Epidermal melanocyte (primary cell): Measurements from ENCODE around the gene TMLHE.
"Not testable (repeated sequence)": the region's sequence is repeated elsewhere in the genome, so short reads cannot be mapped to it uniquely, and the experiment has no call there.

Experiments
- DNase-seq: peaks from one replicate; pipeline ENCODE4 v3.0.0; 2011; ENCODE audit warnings: low spot score; ENCODE audit not compliant: insufficient read length

TMLHE gene, protein sequence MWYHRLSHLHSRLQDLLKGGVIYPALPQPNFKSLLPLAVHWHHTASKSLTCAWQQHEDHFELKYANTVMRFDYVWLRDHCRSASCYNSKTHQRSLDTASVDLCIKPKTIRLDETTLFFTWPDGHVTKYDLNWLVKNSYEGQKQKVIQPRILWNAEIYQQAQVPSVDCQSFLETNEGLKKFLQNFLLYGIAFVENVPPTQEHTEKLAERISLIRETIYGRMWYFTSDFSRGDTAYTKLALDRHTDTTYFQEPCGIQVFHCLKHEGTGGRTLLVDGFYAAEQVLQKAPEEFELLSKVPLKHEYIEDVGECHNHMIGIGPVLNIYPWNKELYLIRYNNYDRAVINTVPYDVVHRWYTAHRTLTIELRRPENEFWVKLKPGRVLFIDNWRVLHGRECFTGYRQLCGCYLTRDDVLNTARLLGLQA

DNA sequence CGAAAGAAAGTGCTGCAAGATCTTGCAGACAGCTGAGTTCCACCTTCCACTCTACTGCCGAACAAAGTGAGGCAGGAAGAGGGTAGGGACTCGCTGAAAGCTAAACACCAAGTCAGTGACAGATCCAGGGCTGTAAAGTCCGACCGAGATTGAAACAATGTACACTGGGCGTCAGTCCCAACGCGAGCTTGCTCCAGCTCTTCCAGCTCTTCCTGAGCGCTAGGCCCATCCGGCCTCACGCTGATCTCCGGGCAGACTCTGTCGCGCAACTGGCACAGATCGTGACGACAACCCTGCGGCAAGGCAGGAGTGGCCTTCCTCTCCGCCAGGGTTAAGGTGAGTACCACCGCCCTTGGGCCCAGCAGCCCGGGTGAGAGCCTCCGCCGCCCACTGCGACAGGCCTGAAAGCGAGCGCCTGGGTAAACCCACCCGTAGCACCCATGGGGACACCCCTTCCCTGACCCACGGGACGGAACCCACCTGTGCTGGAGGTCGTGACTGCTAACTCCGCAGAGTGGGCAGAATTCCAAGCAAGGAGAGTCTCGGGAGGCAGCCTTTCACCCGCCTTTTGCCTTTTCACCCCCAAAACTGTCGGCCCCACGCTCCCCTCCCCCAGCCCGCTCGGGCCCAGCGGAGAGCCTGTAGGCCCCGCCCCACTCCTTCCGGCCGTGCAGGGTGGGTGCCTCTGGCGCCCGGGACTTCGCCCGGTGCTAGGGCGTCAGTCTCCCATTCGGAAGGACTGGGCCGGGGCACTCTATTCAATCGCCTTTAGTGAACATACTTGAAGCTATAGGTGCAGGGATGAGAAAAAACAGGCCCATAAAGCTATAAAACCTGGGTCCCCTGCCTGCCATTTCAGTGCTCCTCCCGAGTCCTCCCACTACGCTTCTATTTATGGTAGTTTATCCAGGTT lies at the start of gene TMLHE, which contains the start of gene SPRY3:
Gene TMLHE, minus strand, starts transcription at position 641 of the 913 bp plus-strand sequence. CDS start 67,676 bp downstream, outside the sequence.
Gene SPRY3, plus strand, starts transcription at position 275 of the 913 bp plus-strand sequence.
- DNase-seq: peak; percentile 17

DNA sequence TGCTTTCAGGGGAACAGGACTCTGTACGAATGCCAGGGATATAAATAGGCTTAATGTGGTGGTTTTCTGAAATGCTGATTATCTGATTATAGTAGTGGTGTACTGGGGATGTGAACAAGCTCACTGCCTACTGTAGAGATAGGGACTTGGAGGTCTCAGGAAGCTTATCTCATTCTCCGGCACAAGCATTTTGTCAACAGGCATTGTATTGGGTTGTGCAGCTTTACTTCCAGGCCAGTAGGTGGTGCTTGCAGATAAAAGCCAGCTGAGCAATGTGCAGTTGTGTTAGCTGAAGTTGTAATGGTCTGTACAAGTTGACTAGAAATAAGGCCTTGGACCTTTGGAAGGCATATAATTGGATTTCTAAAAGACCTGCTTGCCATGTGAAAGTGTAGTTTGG lies 49.5 kb upstream of the TMLHE start:
- no peak for DNase-seq

DNA sequence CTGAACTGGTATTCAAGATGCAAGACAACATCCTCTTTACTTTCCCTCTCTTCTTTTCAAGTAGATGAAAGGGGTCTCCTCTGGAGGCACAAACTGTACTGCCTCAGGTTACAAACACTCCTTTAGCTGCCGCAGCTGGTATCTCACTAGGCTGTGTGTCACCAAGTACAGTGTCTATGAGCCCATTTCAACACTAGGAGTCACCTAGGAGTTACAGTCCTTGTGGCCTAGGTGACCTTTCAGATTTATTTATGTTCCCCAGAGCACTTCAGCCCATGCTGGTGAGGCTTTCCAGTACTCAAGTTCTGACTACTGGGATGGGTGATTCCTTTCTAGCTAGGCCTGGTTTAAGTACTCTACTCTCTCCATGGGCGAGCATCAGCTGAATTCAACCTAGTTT lies 32.4 kb upstream of the TMLHE start:
- no peak for DNase-seq

DNA sequence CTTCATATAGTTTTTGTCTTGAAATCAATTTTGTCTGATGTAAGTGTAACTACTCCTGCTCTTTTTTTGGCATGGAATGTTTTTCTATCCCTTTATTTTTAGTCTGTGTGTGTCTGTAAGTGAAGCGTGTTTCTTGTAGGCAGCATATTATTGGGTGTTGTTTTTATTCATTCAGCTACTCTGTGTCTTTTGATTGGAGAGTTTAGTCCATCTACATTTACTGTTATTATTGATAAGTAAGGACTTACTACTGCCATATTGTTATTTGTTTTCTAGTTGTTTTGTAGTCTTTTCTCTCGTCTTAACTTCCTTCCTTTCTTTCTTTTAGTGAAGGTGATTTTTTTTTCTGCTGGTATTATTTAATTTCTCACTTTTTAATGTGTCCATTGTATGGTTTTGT lies 30.5 kb upstream of the TMLHE start:
- DNase-seq: no peak

DNA sequence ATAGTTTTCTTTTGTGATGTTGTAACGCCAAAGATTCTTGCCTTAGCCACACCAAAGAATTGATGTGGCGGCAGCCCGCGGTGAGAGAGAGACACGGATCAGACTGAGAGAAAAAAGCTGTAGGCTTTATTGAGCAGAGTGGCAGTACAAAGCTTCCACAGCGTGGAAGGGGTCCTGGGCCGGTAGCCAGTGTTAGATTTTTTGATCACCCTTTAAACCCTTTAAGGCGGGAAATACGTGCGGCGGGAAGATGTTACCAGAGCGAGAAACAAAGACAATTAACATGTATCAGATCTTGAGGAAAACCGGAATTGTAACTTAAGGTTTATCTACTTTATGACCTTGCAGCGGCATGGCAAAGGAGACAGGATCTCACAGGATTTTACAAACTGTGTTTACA lies 28.6 kb upstream of the TMLHE start:
- not testable (repeated sequence) for DNase-seq

DNA sequence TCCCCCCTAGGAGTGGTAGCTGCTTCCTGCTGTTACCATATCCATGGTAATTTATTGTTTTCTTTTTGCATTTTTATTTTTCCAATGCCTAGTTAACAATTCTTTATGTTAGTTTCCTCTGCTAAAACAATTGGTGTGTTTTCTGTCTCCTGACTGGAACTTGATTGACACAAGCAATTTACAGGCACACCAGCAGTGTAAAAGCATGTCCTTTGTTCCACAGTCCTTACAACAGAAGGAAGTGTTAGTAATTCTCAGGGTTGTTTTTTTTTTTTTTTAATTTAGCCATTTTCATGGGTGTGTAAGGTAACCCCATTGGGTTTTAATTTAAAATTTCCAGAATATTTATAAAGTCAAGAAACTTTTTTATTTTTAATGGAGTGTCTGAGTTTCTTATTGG lies 25.0 kb upstream of the TMLHE start:
- no peak for DNase-seq

DNA sequence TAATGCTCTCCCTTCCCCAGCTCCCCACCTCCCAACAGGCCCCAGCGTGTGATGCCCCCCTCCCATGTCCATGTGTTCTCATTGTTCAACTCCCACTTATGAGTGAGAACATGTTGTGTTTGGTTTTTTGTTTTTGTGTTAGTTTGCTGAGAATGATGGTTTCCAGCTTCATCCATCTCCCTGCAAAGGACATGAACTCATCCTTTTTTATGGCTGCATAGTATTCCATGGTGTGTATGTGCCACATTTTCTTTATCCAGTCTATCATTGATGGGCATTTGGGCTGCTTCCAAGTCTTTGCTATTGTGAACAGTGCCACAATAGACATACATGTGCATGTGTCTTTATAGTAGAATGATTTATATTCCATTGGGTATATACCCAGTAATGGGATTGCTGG lies 22.3 kb upstream of the TMLHE start:
- DNase-seq: not testable (repeated sequence)

DNA sequence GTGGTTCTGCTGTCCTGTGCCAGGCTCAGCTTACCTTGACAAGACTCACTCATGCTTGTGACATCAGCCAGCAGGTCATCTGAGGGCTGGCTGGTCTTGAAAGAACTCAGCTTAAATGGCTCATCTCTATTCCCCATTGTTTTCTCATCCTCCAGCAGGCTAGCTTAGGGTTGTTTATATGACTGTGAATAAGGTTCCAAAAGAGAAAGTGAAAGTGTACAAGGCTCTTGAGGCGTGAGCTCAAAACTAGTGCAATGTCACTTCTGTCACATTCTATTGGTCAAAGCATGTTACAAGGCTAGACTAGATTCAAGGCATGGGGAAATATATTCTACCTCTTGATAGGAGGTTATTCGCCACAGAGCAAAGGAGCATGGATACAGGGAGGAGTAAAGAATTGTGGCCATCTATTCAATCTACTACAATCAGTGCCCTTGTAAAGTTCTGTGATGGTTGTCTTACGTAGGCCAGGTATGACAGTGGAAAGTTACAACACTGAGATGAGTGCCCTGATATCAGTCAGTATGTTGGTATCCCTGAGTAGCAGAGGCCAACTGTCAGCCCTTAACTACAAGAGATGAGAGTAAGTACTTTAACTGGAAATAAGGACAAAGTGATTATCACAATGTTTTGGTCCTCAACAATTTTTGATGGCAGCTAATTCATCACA lies 19.8 kb upstream of the TMLHE start:
- DNase-seq: no peak

DNA sequence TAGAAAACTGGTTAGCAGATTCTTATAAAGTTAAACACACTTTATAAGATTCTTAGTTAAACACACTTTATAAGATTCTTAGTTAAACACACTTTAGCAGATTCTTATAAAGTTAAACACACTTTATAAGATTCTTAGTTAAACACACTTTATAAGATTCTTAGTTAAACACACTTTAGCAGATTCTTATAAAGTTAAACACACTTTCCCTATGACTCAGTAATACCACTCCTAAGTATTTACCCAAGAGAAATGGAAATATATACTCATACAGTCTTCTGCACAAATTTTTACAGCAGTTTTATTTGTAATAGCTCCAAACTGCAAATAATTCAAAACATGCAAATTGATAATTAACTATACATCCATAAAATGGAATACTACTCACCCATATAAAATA lies 7.4 kb upstream of the TMLHE start:
- not testable (repeated sequence) for DNase-seq

DNA sequence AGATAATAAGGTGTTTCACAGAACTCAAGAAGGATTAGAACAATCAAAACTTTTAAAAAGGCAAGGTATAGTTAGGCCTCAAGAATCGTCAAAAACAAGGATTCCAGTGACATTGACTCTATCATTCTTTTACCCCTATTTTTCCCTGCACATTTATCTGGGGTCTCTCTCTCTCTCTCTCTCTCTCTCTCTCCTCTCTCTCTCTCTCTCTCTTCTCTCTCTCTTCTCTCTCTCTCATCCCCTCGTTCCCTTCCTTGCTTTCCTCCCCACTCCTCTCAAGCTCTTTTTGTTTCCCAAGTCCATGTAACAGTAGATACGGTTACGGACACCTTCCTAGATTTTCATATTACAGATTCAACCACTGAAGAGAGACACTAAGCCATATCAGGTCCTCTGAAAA lies 3.2 kb upstream of the TMLHE start:
- no peak for DNase-seq

DNA sequence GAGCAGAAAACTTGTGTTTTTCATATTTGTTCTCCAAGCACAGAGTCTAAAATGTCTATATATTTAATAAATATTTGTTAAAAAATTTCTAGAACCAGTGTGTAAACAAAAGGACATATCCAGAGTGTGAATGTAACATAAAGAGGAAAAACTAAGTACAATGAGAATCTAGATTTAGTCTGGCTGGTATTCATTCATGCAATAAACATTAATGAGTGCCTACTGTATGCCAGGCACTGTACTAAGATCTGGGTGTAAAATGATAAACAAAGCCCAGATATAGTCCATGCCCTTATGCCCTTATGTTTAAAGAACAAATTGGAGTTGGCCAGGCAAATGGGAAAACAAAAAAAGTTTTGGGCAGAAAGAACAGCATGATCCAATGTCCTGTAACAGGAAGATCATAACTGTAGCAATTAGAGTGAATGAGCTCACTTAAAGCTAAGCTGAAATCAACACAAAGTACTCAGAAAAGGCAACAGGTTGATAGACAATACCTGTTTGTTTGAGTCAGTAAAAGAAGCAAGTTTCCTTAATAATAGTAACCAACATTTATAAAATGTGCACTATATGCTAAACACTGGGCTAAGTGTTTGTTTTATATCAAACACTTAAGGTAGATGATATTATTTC lies 1.3 kb upstream of the TMLHE start:
- no peak for DNase-seq

DNA sequence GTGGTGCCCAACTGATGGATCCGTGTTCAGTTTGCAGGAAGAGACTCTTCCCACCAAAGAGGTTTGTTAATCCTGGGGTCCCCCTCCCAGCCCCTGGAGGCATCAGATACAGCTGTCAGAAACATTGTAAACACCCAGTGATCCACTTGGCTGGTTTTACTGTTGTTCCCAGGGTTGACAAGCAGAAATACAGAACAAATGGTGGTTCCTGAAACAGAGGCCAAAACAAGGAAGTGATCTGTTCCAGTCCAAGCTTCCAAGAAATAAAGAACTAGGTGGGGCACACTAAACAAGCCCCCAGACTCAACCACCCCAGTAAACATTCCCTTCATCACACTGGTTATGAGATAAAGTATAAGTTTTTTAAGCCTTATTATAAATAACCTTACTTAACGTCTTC lies 1.4 kb downstream of the TMLHE start:
- DNase-seq: no peak

DNA sequence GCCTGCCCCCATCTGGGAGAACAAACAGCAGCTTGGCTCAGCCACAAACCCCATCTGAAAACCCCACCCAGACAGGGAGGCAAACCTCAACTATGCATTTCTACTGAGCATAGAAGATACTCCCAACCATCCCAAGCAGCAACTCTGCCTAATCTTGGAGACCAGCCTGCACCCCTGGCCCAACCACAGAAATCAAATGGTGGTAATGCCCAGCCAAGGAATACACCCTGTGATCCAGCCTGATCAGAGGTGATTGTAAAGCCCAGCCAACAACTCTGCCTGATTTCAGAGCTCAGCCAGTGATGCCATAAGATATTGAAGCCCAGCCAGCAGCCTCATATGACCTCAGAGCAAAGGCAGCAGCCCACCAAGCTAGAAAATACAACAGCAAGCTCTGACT lies 19.8 kb downstream of the TMLHE start:
- no peak for DNase-seq

DNA sequence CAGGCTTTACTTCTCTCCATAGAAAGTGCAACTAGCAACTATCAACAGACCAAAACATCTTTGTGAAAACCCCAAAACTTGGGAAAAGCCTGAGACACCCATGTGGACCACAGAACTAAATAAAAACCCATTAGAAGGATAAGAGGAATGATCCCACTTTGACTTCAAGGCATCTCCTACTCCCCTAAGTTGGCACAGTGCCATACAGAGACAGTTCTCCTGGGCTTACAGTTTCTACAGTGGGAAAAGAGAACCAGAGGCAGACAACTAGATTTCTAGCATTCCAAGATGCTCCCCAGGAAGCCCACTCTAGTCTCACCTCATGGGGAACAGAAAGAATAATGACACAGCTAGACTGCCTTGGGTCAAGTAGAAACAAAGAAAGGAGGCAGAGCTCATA lies 20.4 kb downstream of the TMLHE start:
- no peak for DNase-seq

DNA sequence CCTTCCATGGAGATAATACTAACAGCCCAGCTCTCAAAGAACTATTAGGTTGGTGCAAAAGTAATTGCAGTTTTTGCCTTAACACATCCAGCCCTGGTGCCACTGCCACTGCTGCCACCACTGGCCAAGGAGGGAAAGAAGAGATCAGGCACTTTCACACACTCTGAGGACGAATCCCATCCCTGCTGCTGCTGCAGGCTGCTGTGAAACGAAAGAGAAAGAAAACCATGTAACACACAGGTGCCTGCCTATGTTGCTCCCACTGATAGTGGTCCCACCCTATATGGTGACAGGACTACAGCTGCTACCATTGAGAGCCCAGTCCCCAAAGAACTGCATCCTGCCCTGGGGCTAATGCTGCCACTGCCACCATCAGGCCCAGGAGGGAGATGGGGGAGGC lies 35.1 kb downstream of the TMLHE start:
- DNase-seq: no peak

DNA sequence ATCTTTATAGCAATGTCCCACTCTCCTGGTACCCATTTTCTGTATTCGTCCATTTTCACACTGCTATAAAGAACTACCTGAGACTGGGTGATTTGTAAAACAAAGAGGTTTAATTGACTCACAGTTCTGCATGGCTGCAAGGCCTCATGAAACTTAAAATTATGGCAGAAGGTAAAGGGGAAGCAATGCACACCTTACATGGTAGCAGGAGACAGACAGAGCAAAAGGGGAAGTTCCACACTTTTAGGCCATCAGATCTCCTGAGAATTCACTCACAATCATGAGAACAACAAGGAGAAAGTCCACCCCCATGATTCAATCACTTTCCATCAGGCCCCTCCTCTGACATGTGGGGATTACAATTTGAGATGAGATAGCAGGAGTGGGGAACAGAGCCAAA lies 49.7 kb downstream of the TMLHE start:
- DNase-seq: no peak

DNA sequence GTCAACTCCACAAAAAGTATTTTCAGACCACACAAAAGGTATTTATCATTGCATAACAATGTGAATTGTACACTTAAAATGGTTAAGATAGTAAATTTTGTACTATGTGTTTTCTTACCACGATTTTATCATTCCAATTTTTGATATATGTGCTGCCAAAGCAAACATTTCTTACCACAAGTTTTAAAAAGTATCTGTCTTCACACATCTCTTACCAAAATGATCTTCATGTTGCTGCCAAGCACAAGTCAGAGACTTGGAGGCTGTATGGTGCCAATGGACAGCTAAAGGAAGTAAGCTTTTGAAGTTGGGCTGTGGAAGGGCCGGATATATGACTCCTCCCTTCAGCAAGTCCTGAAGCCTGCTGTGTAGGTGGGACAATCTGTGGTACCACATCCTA lies 67.9 kb downstream of the TMLHE start:
- DNase-seq: no peak

DNA sequence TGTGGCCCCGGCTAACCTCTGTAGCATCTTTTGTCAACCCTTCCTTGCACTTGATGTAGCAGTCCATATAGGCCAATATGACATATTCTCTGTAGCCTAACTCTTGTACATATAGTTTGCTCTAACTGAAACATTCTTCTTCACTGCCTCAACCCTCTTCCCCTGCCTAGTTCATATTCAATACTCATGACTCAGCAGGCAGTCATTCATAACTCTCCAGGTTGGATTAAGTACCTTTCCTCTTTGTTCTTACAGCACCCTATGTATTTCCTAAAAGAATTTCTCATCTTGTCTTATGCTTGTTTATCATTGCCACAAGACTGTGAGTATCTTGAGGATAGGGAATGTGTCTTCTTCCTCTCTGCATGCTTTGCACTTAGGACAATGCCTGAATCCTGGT lies 76.9 kb downstream of the TMLHE start:
- no peak for DNase-seq

DNA sequence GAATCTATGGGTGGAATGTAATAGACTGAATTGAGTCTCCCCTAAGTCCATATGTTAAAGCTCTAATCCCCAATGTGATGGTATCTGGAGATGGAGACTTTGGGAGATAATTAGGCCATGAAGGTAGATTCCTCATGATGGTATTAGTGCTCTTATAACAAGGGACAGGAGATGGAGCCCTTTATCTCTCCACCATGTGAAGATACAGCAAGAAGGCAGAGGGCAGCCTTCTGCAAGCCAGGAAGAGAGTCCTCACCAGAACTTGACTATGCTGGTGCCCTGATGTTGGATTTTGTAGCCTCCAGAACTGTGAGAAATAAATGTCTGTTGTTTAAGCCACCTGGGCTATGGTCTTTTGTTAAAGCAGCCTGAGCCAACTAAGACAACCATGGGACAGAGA lies 78.0 kb downstream of the TMLHE start:
- no peak for DNase-seq

DNA sequence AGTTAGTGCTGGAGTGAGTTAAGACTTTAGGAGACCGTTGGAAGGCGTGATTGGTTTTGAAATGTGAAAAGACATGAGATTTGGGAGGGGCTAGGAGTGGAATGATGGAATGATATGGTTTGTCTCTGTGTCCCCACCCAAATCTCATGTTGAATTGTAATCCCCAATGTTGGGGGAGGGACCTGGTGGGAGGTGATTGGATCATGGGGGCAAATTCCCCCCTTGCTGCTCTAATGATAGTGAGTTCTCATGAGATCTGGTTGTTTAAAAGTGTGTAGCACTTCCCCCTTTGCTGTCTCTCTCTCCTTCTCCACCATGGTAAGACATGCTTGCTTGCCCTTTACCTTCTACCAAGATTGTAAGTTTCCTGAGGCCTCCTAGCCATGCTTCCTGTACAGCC lies 85.7 kb downstream of the TMLHE start:
- not testable (repeated sequence) for DNase-seq

DNA sequence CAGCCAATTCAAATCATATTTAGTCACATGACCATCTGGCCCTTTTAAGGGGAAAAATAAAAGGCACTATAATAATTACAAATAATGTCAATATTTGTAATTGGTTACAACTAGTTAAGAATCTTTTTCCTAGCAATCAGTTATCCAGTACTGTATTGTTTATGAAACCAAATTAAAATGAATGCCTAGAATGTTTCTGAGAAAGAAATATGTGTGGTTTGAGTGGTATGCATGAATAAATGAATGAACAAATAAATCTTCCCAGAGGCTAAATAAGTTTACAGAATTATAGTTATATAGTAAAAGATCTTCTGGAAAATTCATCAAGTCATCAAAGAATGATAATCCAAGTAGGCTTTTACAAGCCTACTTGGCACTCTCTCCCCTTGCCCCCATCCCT lies 98.5 kb downstream of the TMLHE start:
- no peak for DNase-seq
